HEK293T (cell line): ENCODE results near the gene OGA.

Experiments used
- ARNT ChIP-seq: fragments of 450-650 bp; IDR thresholded peaks from 2 replicates; pipeline ENCODE4 v1.6.1; 2017; ENCODE audit warnings: mild to moderate bottlenecking
- BHLHE40 ChIP-seq: fragments of 450-650 bp; IDR thresholded peaks from 2 replicates; pipeline ENCODE4 v1.6.1; 2016; ENCODE audit warnings: mild to moderate bottlenecking, moderate library complexity, borderline replicate concordance
- FOXA1 ChIP-seq: fragments of 450-650 bp; IDR thresholded peaks from 2 replicates; pipeline ENCODE4 v1.6.1; 2016; ENCODE audit warnings: mild to moderate bottlenecking
- HDGF ChIP-seq: fragments of 450-650 bp; IDR thresholded peaks from 2 replicates; pipeline ENCODE4 v1.6.1; 2017; ENCODE audit warnings: antibody characterized with exemption, borderline replicate concordance
- L3MBTL2 ChIP-seq: fragments of 450-650 bp; conservative IDR thresholded peaks from 2 replicates; pipeline ENCODE4 v1.6.1; 2016; ENCODE audit warnings: mild to moderate bottlenecking
- LEF1 ChIP-seq: fragments of 450-650 bp; IDR thresholded peaks from 2 replicates; pipeline ENCODE4 v1.6.1; 2017; ENCODE audit warnings: mild to moderate bottlenecking, borderline replicate concordance
- SP1 ChIP-seq: fragments of 450-650 bp; IDR thresholded peaks from 2 replicates; pipeline ENCODE4 v1.6.1; 2017

- no peak for TF ChIP-seq BHLHE40
- TF ChIP-seq ARNT, result no peak
- TF ChIP-seq HDGF, result no peak
- TF ChIP-seq FOXA1, result no peak
- no peak for TF ChIP-seq L3MBTL2
- no peak for TF ChIP-seq LEF1
- no peak for TF ChIP-seq SP1
These were observed 46.9 kb downstream of the OGA start for GRCh38 chr10:101771380-101771779.
